Activated T-helper 2 cell treated with anti-CD3 and anti-CD28 coated beads, Interferon-gamma antibody, Interleukin-2, Interleukin-4, amounts not matched to agents 10 μg/mL and 5 μg/mL and 100 μg/mL, durations not matched to agents 14 hours and 24 hours and 36 hours (primary cell): ENCODE data around the gene PEX14. TPM values are rescaled to one million over a fixed set of nuclear protein-coding genes. Genes with fewer than 3 reads are reported as not detected.

Experiments
- DNase-seq: peaks from one replicate; pipeline ENCODE4 v3.0.0; 2021; ENCODE audit warnings: low spot score
- H3K27ac Mint-ChIP-seq: one replicate; pipeline ENCODE4 v1.8.0; 2021; ENCODE audit warnings: mixed read lengths
- H3K27me3 Mint-ChIP-seq: one replicate; pipeline ENCODE4 v1.8.0; 2021; ENCODE audit warnings: low read depth, mixed read lengths
- H3K36me3 Mint-ChIP-seq: one replicate; pipeline ENCODE4 v1.8.0; 2021; ENCODE audit warnings: low read depth, mixed read lengths
- H3K4me1 Mint-ChIP-seq: one replicate; pipeline ENCODE4 v1.8.0; 2021; ENCODE audit warnings: low read depth, mixed read lengths
- H3K4me3 Mint-ChIP-seq: one replicate; pipeline ENCODE4 v1.8.0; 2021; ENCODE audit warnings: low read depth, mild to moderate bottlenecking, moderate library complexity, mixed read lengths
- H3K9me3 Mint-ChIP-seq: one replicate; pipeline ENCODE4 v1.8.0; 2021; ENCODE audit warnings: mixed read lengths
- intact Hi-C: fragments of 100-400 bp; cut with micrococcal nuclease; formaldehyde crosslinking; loops from one replicate; pipeline ENCODE4 v1.15.1; 2023
- total RNA-seq: library from RNA; stranded (reverse); gene quantifications from 2 replicates; pipeline ENCODE4 v1.2.3, GENCODE V29; 2022

The PEX14 gene
- total RNA-seq, 1 donor from 2014 or later: 23.1 TPM

- Mint-ChIP-seq H3K4me1 (no peaks in the 10 kb centered on the region), H3K36me3 (no peaks in the 10 kb centered on the region), H3K27ac (no peak overlapping the region), H3K9me3 (no peaks in the 10 kb centered on the region), H3K27me3 (no peaks in the 10 kb centered on the region), H3K4me3 (no peak overlapping the region)
- intact Hi-C loops: no loop called here
- no peak for DNase-seq
Measured at GRCh38 chr1:10678852-10679251, 204.1 kb downstream of the PEX14 start.

GRCh38 chr1:10679496-10680220 lies 204.9 kb downstream of the PEX14 start:
- Mint-ChIP-seq H3K36me3 (no peaks in the 10 kb centered on the region), H3K27me3 (no peaks in the 10 kb centered on the region), H3K27ac (no peak overlapping the region), H3K9me3 (no peaks in the 10 kb centered on the region), H3K4me1 (no peaks in the 10 kb centered on the region), H3K4me3 (no peak overlapping the region)
- intact Hi-C loops: no loop called here
- DNase-seq: no peak

Other genes with a start within 250 kb of the PEX14 start
- gene PGD, start 75.9 kb upstream of the PEX14 start, total RNA-seq: 150 and 152 TPM in 2 replicates
- 16.8 and 17.8 TPM in 2 replicates for gene CENPS, start 44.5 kb upstream of the PEX14 start, total RNA-seq
- 0.18 and 0.34 TPM in 2 replicates for gene CORT, start 24.9 kb upstream of the PEX14 start, total RNA-seq
- gene DFFA, start 2.4 kb upstream of the PEX14 start, total RNA-seq: 52.9 and 53.8 TPM in 2 replicates